Fibroblast of the conjunctiva (primary cell): ENCODE data around the gene CLASP1.

ENCODE experiments used
- DNase-seq: peaks from one replicate; pipeline ENCODE4 v3.0.0-alpha.2; 2010; ENCODE audit warnings: low read depth

The CLASP1 gene

DNA sequence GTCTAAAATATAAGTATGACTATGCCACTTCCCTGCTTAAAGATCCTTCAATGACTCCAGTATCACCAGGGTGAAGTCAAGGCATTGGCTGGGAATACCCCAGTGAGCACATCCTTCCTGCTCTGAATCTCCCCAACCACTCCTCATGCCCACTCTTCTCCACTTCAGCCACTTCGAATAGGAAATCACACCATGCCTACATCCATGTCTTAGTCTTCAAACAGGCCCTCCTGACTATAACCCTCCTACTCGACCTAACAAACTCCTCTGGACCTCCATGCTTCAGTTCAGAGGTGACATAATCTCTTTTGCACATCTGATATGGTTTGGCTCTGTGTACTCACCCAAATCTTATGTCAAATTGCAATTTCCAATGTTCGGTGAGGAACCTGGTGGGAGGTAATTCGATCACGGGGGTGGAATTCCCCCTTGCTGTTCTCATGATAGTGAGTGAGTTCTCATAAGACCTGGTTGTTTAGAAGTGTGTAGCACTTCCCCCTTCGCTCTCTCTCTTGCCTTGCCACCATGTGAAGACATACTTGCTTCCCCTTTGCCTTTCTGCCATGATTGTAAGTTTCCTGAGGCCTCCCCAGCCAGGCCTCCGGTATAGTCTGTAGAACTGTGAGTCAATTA is 276.4 kb downstream of the CLASP1 start:
- no peak for DNase-seq

DNA sequence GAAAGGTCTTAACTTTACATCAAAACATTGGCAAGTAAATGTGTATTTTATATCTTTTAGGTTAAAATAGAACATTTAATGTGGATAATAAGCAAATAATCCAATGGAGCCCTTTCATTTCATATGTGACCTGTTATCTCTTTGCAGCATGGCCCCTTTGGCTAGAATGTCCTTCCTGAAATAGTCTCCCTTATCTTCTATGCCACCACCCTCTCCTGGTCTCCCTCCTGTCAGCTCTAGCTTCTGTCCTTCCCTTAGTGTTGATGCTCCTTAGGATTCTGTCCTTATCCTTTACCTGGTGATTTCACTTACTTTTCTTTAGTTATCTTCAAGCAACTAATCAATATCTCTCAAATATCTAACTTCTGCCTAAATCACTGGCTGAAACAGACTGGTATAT is 277.2 kb downstream of the CLASP1 start:
- DNase-seq = no peak

DNA sequence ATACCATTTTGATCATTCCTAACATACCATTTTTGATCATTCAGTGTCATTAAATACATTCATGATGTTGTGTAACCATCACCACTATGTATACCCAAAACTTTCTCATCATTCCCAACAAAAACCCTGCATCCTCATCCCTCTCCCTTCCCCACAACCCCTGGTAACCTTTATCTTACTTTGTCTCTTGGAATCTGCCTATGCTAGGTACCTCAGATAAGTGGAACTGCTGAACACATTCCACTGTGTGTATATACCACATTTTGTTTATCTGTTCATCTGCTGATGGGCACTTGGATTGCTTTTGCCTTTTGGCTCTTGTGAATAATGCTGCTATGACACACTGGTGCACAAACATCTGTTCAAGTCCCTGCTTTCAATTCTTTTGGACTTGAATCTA is 280.4 kb downstream of the CLASP1 start:
- DNase-seq = no peak

DNA sequence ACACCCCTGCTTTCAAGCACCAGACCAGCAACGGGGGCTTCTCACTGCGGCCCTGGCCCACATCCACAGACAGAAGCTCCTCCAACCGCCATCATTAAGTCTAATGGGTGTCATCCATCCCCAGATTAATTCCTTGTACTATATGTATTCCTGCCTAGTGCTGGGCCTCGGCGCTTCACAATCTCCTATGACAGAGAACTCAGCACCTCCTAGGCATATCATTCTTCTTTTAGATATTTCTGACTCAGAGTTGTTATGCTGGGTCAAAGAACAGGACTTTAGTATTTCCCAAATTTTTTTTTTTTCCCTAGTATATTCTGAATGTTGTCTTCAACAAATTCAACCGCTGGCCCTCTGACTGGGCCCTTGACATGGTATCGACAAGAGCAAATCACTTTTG is 281.1 kb downstream of the CLASP1 start:
- DNase-seq = no peak

DNA sequence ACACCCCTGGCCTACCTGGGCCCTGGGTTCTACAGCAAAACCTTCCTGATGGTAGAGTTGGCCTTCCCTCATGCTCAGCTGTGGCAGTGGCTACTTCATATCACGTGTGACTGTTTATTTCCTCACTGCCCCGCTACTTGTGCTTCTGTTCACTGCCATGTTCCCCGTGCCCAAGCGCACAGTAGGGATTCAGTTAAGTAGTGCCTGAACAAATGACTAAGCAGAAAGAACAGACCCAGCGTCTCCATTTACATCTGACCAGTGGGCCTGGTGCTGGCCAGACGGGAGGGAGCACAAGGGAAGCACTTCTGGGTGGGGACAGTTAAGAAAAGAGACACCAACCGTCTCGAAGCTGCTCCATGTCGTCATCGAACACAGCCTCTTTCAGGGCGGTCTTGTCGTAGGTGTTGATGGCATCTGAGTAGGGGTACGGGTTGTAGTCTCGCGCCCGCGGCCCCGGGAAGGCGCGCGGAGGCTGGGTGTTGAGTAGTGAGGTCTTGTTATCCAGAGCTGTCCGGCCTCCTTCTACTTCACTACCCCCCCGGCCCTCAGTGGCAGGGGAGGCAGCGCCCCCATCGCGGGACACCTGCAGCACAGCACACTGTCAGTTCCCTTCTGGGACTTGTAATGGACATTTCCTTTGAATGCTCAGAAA is 281.9 kb downstream of the CLASP1 start:
- no peak for DNase-seq

DNA sequence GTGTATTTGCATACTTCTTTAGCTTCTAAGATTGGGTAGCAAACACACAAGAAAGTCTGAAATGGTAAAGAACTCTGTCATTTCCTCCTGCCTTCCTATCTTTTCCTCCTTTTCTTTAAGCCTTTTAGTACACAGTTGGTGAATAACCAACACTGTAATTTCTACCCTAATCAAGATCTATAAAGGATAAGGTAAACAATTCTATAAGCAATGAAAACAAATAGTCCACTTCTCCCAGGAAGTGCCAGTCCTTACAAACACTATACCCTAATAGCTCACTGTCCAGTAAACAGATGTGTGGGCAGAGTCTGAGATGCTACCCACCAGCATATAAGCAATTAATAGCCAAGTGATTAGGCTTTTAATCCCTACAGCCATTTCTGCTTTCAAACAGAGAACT is 283.2 kb downstream of the CLASP1 start:
- DNase-seq = no peak

DNA sequence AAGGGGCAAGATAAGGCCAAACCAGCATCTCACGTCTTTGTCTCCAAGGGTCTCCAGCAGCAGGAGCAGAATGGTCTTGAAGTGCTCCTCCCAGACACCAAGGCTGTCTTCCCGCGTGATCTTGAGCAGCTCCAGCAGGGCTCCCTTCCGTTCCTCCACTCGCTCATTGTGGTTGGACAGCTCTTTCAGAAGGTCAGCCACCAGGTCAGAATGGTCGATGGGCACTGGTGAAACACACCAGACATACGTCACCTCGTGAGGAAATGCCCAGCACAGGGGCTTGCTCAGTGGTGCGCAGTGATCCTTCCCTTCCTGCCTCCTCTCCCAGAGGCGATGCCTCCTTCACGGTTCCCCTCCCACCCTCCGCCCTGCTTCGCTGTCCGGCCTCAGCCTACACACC is 284.2 kb downstream of the CLASP1 start:
- no peak for DNase-seq

DNA sequence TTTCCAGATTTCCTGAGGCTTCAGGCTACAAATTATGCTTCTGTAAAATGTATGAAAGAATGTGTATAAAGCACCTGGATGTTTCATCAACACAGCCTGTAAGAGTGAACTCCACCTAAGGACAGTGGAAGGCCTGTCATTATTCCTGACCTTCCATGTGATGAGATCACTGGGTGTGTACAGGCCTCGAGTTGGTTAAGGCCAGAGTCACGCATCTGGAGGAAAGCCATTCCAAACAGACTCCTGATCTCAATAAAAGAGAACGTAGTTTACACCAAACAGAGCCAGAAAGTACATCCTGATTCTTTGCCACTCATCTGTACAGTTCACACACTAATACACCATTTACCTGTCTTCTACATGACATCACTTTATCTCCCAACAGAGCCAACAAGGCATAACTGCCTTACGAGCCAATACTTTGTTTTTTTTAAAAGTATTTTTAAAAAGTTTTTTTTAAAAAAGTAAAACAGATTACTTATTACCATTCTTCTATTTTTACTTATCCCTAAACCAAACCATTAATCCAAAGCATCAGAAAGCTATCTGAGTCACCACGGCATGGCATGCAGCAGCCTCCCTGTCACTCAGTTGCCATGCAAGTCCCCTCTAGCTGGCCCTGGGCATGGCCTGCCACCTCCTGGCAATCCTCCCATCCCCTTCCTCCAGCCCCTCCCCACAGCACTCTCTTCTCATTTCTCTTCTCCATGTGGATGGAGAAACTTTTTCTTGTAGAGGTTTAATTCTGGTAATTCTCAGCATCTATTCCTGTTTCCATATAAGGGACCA is 285.4 kb downstream of the CLASP1 start:
- DNase-seq = peak; percentile 42

DNA sequence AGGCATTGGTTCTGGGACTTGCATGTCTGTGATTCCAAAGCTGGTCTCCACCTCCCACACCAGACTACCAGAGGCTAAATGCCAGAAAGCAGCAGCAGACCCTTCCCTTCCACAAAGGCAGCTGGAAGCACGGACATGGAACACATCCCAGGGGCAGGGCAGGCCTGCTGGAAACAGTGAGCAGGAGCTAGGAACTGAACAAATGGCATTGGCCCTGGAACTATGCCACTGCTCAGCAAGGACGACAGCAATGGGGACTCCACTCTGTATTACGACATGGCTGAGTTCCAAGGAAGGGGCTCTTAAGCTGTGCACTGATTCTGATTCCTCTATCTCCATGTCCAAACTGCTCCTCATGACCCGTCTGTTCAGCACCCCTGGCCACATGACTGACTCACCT is 286.5 kb downstream of the CLASP1 start:
- DNase-seq = no peak

DNA sequence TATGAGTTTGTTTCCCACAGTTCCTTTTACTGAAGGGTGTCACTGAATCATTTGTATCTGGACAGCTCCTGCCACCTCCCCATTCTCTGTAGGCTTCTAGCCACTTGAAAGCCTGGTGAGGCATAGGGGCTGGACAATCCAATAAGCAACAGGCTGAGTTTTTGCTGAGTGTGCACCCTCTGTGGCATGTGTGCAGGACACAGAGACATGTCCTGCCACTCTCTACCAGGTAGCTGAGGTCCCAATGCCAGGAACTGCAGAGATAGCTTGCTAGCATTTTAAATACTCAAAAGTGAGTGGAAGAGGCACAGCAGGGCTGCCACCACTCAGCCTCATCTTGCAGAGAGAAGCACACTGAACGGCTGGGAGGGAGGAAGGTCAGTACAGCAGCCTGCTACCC is 287.0 kb downstream of the CLASP1 start:
- DNase-seq = no peak

DNA sequence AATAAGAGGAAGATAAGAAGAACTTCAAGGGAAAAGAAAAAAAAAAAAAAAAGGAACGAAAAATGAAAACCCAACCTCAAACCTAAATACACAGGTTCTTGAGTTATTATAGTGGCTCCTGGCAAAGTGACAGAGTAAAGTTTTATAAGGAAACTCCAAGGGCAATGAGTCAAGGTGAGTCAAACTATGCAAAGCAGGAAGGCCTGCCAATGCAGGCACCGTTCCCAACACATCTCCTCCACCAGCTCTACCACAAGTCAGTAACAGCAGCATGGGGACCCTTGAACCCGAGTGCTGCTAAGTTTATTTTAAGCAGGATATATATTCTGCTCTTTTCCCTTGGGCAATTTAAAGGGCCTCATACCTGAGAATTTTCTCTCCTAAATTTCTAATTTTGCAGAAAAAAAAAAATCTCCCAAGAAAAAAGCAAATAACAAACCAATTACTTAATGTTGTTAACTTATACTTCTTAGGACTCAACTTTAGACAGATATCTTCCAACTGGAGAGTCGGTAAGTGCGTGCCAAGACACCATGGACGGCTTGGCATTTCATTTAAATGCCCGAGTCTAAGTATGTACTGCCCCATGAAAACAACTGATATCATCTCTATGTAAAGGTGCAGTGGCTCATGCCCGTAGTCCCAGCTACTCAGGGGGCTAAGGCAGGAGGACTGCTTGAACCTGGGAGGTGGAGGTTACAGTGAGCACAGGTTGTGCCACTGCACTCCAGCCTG is 288.5 kb downstream of the CLASP1 start:
- peak; percentile 18 for DNase-seq

DNA sequence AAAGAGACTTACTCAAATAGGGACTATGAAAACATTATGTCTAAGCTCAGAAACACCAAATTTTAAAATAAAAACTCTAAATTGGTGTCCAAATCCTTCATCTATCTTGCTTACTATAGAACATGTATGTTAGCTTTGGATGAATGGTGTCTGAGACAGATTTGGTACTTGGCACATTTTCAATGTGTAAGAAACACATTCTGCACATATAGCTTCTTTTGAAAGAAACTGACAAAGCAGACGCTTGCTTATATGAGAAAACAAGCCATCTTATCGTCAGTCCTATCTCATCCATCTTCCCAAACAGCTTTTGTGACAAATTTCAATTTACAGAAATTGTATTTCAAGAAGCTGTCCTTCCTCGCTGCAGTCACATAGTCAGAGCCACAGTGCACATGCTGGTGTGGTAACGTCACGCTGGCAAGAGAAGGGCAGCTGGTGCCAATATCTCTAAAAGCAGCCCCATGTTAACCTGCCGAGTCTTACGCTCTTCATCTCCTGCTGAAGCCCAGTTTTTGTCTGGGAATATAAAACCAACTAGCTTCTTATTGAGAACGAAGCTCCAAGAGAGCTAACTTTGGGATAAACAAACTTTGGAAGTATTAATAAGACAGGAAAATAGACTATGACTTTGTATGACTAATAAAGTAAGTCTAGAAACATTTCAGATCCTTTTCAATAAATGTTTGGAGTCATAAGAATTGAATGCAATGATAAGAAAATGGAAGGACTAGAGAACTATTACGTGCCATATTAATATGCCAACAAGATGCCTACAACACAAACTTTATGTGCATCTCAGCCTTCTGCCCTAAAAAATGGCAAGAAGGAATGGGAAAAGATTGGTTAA is 289.3 kb downstream of the CLASP1 start:
- no peak for DNase-seq

DNA sequence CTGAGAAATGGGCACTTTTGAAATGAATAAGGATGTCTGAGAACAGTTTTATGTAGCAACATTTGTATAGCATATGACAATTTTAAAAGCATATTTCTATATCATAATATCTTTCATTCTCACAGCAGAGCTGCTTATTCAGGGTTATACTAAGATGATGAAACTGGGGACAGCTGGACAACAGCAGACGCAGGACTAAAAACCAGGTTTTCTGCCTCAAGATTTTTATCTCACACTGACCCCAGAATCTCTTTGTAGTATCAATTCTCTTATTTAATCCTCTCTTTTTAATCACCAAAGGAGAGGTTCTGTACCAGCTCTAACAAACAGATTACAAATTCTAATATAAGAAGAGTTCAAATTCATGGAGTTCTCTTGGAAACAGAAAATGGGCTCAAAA is 290.1 kb downstream of the CLASP1 start:
- no peak for DNase-seq

DNA sequence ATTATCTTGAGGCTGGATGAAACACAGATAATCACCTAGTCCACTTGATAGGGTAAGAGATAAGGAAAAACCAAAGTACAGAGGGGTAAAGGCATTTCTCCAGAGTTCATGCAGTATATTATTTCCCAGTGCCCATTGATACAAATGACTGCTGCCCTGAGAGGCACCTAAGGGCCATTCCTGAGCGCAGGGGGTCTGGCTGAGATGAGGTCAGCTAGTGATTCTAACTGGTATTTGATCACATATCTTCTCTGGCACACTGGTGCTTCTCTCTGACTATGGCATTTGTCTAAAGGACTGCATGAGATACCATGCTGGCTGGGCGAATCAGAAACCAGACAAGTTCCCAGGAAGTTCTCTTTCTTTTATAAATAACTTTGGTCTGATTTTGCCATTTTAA is 291.0 kb downstream of the CLASP1 start:
- no peak for DNase-seq

DNA sequence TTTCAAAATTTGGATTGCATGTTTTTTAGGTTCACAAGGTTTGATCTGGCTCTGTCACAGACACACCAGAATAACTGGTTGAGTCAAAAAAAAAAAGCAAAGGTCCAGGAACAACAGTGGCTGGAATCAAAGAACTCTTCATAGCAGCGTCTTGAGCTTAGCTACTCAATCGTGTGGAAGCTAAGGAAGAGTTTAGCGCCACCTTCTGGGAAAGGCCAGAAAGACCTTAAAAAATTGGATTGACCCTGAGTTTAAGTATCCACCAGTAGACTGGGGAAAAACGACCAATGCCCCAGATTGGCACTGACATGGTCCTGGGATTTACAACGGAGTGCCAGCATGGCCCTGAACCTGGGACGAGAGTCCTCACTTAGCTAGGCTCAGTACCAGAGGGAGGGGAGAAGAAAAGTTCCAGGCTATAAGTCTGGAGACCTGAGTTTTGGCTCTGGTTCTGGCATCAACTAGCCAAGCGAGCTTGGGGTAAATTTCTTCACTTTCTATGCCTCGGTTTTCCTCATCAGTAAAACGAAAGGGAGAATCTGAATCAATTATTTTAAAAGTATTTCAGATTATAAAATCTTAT is 293.1 kb downstream of the CLASP1 start:
- peak; percentile 60 for DNase-seq

DNA sequence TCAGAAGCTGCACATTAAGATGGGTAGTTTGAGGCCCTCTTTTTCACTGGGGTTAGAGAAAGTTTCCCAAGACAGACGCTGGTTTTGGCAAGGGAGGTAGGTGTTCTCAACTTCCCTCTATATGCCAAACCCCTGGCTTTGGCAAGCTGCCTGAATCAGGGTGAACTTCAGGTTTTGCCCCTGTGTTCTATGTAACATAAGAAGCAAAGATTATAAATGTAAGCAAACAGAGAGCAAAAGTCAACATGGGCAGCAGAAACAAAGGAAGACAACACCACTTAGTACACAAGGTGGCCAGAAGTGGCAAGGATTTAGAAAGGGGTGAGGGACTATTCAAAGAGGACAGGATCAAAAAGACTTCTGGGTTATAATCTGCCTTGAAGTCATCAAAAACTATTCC is 293.8 kb downstream of the CLASP1 start:
- DNase-seq = no peak

DNA sequence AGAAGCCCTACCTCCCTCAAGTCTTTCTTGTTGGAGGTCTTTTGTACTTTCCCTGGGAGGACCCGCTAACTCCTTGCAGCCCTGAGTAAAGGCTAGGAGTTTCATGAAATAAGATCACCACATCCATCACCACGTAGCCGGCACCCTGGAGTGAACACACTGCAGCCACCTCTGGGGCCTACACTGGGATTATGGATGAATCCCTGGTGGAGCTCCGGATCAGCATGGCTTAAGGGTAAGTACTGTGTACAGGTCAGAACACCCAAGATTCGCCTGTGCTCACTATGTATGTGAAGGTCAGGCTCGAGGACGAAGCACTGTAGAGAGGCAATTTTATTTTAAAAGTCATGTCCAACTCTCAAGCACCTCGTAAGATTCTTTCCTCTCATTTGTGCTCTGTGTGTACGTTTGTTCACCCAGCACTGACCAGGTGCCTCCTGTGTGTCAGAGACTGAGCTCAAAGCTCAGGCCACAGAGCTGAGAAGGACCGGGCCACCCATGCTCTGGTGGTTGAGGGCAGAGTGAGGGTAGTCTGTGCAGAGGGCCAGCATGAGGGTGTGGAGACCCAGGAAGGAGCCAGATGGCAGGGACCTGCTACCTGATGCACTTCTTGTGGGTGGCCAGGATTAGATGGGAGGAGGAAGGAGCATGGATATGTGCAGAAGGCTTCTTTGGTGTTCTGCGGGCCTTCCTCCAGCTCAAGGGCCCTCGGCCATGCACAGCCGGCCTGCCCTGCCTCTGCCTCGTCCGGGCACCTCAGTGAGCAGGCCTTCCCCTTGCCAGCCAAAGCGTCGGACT is 297.5 kb downstream of the CLASP1 start:
- DNase-seq = no peak

DNA sequence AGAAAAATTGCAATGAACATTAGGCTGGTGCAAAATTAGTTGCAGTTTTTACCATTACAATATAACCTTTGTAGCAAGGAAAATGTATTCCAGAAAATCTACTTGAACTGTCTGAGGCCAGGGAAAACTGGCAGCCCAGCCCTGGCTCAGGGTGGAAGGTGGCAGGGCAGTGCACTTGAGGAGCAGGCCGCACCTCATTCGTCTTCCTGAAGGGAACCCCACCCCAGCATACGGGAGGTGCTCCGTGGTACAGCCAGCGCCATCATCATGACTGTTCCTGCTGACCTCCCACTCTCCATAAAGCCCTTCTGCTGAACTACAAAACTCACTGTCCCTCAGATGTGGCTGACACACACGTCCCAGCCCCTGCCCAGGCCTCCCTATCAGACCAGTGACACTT is 298.4 kb downstream of the CLASP1 start:
- no peak for DNase-seq

DNA sequence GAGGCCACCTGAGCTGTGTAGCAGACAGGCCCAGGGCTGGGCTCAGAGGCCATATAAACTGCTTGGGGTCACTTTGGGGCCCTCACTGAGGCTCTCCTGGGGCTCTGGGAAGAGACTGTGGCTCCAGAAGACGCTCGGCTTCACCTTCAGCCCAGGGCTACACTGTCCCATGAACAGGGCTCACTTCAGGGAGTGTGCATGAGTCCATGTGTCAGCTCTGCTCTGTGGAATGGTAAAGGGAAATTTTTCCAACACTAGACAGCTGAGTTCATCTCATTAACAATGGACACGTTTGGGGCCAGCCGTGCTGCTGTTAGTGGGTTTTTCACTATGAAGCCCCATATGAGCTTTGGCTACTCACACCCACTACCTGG is 298.9 kb downstream of the CLASP1 start:
- no peak for DNase-seq

DNA sequence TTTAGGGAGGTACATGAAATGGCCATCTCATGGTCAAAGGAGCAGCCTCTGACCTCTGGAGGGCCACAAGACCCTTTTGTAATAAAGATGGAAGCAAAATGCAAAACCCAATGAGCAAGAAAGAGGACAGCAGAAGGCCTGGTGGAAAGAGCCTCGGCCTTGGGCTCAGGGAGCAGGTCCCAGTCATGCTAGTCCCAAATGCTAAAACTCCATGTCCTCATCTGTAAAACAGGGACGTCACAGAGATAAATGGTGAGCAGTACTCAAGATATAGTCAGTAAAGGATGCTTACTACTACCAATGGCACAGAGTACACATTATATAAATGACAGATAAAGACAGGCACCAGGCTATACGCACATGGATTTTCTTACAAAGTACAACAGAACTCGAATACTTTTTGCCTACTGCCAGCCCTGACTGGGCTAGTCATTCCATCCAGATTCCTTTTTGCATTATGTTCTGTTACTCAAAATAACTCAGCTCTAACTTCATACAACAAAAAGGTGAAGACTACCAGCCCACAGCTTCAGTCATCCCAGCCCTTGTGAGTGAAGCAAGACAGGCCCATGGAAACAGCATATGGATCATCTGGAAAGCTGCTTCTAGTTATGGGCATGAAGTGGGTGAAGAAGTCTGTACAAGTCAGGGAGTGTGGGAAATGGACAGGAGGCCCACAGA is 299.4 kb downstream of the CLASP1 start:
- DNase-seq = no peak
